Neuronal stem cell (in vitro differentiated cells): ENCODE measurements around the gene FSTL3.

Experiments used
- DNase-seq: peaks from one replicate; pipeline ENCODE4 v3.0.0-alpha.2; 2013; ENCODE audit warnings: low spot score
- H2AFZ ChIP-seq: one replicate; pipeline ENCODE4 v1.6.1; 2013; ENCODE audit warnings: mild to moderate bottlenecking, low read length, inconsistent platforms
- H2AK5ac ChIP-seq: 2 replicates; pipeline ENCODE4 v1.6.1; 2013; ENCODE audit warnings: low read depth, mild to moderate bottlenecking, inconsistent platforms, low read length, moderate library complexity, mixed read lengths
- H2BK120ac ChIP-seq: 2 replicates; pipeline ENCODE4 v1.6.1; 2013; ENCODE audit warnings: low read depth, mild to moderate bottlenecking, inconsistent platforms, low read length, moderate library complexity, mixed read lengths
- H2BK12ac ChIP-seq: one replicate; pipeline ENCODE4 v1.6.1; 2013; ENCODE audit warnings: low read length, inconsistent platforms
- H2BK15ac ChIP-seq: 2 replicates; pipeline ENCODE4 v1.6.1; 2013; ENCODE audit warnings: mild to moderate bottlenecking, low read length, inconsistent platforms, mixed read lengths
- H2BK5ac ChIP-seq: one replicate; pipeline ENCODE4 v1.6.1; 2013; ENCODE audit warnings: inconsistent platforms, mild to moderate bottlenecking, low read length, moderate library complexity
- H3K14ac ChIP-seq: one replicate; pipeline ENCODE4 v1.6.1; 2013; ENCODE audit warnings: low read length, inconsistent platforms
- H3K18ac ChIP-seq: 2 replicates; pipeline ENCODE4 v1.6.1; 2013; ENCODE audit warnings: low read length, inconsistent platforms
- H3K23ac ChIP-seq: 2 replicates; pipeline ENCODE4 v1.6.1; 2013; ENCODE audit warnings: low read depth, mild to moderate bottlenecking, mixed read lengths, low read length, inconsistent platforms; ENCODE audit not compliant: poor library complexity
- H3K27ac ChIP-seq: replicated peaks from 3 replicates; pipeline ENCODE4 v1.5.1; 2013; ENCODE audit warnings: low read length, inconsistent platforms
- H3K27me3 ChIP-seq, 3 experiments: 2 replicates each; pipeline ENCODE4 v1.6.1; 2013; ENCODE audit warnings: low read length in 3 of 3, mild to moderate bottlenecking in 2 of 3, inconsistent platforms in 1 of 3, low read depth in 1 of 3, mixed read lengths in 1 of 3, moderate library complexity in 1 of 3; ENCODE audit not compliant: control insufficient read depth in 3 of 3, insufficient read depth in 3 of 3
- H3K36me3 ChIP-seq, 2 donors: replicated peaks in 1 of 2; 2 replicates each; pipeline ENCODE4 v1.6.1; 2013; ENCODE audit warnings: low read length in 2 of 2; ENCODE audit not compliant: control insufficient read depth in 2 of 2, insufficient read depth in 2 of 2
- H3K4ac ChIP-seq: 2 replicates; pipeline ENCODE4 v1.6.1; 2013; ENCODE audit warnings: inconsistent platforms, mild to moderate bottlenecking, low read length, moderate library complexity
- H3K4me1 ChIP-seq, 2 donors: 1 replicate in 1 of 2; 2 replicates in 1 of 2; pipeline ENCODE4 v1.6.1; 2013; ENCODE audit warnings: low read length in 2 of 2, low read depth in 1 of 2; ENCODE audit not compliant: control insufficient read depth in 2 of 2, insufficient read depth in 1 of 2
- H3K4me2 ChIP-seq: one replicate; pipeline ENCODE4 v1.6.1; 2013; ENCODE audit warnings: mild to moderate bottlenecking, low read length, inconsistent platforms; ENCODE audit not compliant: insufficient read depth, poor library complexity, severe bottlenecking
- H3K4me3 ChIP-seq, 2 donors: 2 replicates each; pipeline ENCODE4 v1.5.1; 2013; ENCODE audit warnings: low read length in 2 of 2, mild to moderate bottlenecking in 2 of 2, inconsistent platforms in 1 of 2, moderate library complexity in 1 of 2
- H3K79me1 ChIP-seq: one replicate; pipeline ENCODE4 v1.6.1; 2013; ENCODE audit warnings: low read depth, mild to moderate bottlenecking, inconsistent platforms, low read length, moderate library complexity
- H3K9ac ChIP-seq: one replicate; pipeline ENCODE4 v1.6.1; 2013; ENCODE audit warnings: mild to moderate bottlenecking, low read depth, low read length, inconsistent platforms; ENCODE audit not compliant: poor library complexity
- H3K9me3 ChIP-seq, 2 donors: replicated peaks in 1 of 2; 2 replicates each; pipeline versions ENCODE3 to v1.6.1; 2013; ENCODE audit warnings: low read length in 2 of 2, mild to moderate bottlenecking in 2 of 2, inconsistent platforms in 1 of 2, low read depth in 1 of 2, mixed read lengths in 1 of 2, moderate library complexity in 1 of 2; ENCODE audit not compliant: control insufficient read depth in 2 of 2, insufficient read depth in 1 of 2
- H4K8ac ChIP-seq: one replicate; pipeline ENCODE4 v1.6.1; 2013; ENCODE audit warnings: low read depth, mild to moderate bottlenecking, inconsistent platforms, low read length, moderate library complexity
- H4K91ac ChIP-seq: one replicate; pipeline ENCODE4 v1.6.1; 2013; ENCODE audit warnings: low read length, low read depth, mild to moderate bottlenecking, inconsistent platforms; ENCODE audit not compliant: poor library complexity
- WGBS, 2 donors: extraction: QIAGEN DNeasy Blood & Tissue Kit; methylation state at CpG; one replicate each; pipeline ENCODE4 v1.1.7; 2013; ENCODE audit warnings: missing lambda C conversion rate in 2 of 2, mixed read lengths in 1 of 2; ENCODE audit not compliant: insufficient read length in 2 of 2, insufficient replicate concordance in 1 of 2; ENCODE audit errors: extremely low coverage in 2 of 2; 5-methylcytosine and 5-hydroxymethylcytosine counted together

FSTL3 gene

DNA sequence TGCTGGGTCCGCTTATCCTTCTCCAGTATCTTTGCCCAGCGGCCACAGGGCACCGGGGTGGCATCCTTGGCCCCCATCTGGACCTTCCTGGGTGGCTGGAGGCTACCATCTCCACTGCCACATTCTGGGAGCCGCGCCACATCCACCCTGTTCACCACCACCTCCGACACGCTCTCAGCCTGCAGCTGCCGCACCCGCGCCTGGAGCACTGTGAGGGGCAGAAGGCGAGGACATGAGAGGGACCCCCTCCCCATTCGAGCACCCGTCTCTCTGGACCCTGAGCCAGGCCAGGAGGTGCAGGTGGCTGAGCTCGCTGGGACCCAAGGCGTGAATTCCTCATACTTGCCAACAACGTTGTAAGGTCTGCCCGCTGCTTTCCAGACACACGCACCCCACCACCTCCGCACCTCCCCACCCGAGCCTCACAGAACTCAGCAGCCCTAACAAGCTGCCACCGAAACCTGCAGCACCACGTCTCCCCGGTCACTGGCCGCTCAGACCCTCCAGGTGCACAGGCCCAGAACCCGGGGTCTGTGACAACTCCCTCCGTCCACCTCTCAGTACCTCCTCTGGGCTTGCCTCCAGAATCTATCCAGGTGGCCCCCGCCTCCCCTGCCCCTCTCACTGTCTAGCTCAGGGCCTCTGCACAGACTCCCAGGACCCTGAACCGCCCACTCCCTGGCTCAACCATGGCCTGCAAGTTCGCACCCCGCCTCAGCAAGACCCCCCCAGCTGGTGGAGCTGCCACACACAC, 46.1 kb upstream of the FSTL3 start:
- H3K4me1 ChIP-seq = peaks cover 8% of the 10 kb centered on the region in 2 donors
- H2AK5ac ChIP-seq = no peak overlapping the region
- peak overlapping the region in 1 of 2 donors; percentile 39 for H3K4me3 ChIP-seq
- no peak for DNase-seq
- peak overlapping the region; percentile 43 for H3K23ac ChIP-seq
- peaks cover 10 to 39% of the 10 kb centered on the region in 2 donors for H3K36me3 ChIP-seq
- no peaks in the 10 kb centered on the region for H3K27me3 ChIP-seq
- H2BK5ac ChIP-seq = peak overlapping the region; percentile 35
- no peak overlapping the region for H2BK12ac ChIP-seq
- no peaks in the 10 kb centered on the region for H3K9me3 ChIP-seq
- no peak overlapping the region for H3K4me2 ChIP-seq
- no peak overlapping the region for H3K27ac ChIP-seq
- no peak overlapping the region for H2BK120ac ChIP-seq
- no peak overlapping the region for H4K91ac ChIP-seq
- peak overlapping the region; percentile 11 for H3K18ac ChIP-seq
- H3K9ac ChIP-seq = no peak overlapping the region
- no peak overlapping the region for H2AFZ ChIP-seq
- H4K8ac ChIP-seq = no peak overlapping the region
- WGBS, 2 donors = no CpG with 5 or more reads among the region's 30 CpGs
- H2BK15ac ChIP-seq = no peak overlapping the region
- H3K14ac ChIP-seq = no peak overlapping the region
- H3K79me1 ChIP-seq = peaks cover 12% of the 10 kb centered on the region
- H3K4ac ChIP-seq = peak overlapping the region; percentile 37

DNA sequence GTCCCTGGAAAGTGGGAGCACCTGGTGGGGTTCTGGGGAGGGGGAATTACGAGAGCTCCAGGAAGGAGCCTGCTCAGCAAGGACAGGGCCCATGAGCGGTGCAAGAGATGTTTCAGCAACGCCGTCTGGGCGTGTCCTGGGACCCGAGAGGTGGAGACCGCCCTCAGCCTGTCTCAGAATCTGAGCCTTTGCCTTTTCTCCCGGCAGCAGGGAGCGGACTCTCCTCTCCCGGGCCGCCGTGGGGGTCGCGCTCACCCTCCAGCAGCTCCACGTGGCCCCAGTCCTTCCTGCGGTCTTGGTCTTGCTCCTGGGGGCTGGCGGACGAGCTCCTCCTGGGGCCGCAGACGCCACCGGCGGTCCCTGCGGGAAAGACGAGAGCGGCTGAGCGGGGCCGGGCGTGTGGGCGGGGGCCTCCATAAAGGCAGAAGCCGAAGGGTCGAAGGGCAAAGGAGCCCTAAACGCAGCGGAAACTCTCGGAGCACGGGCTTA, 43.6 kb upstream of the FSTL3 start:
- Histone ChIP-seq H2BK12ac (no peak overlapping the region), H4K91ac (no peak overlapping the region), H3K9me3 (no peaks in the 10 kb centered on the region), H3K23ac (peak overlapping the region; percentile 91), H3K9ac (peak overlapping the region; percentile 97), H2BK15ac (peak overlapping the region; percentile 26), H3K18ac (peak overlapping the region; percentile 83), H2BK120ac (no peak overlapping the region), H2AK5ac (peak overlapping the region; percentile 81), H3K79me1 (peaks cover 8% of the 10 kb centered on the region), H3K27ac (peak overlapping the region; percentile 37), H3K4me2 (peak overlapping the region; percentile 96), H4K8ac (no peak overlapping the region), H2AFZ (peak overlapping the region; percentile 87), H3K27me3 (no peaks in the 10 kb centered on the region), H3K4me3 (peak overlapping the region; percentile 90 to 100), H3K4me1 (peaks cover 8% of the 10 kb centered on the region in 2 donors), H3K14ac (peak overlapping the region; percentile 75), H2BK5ac (no peak overlapping the region), H3K4ac (peak overlapping the region; percentile 46), H3K36me3 (peaks cover 7 to 28% of the 10 kb centered on the region in 2 donors)
- no CpG with 5 or more reads among the region's 35 CpGs for WGBS, 2 donors
- peak; percentile 46 for DNase-seq

DNA sequence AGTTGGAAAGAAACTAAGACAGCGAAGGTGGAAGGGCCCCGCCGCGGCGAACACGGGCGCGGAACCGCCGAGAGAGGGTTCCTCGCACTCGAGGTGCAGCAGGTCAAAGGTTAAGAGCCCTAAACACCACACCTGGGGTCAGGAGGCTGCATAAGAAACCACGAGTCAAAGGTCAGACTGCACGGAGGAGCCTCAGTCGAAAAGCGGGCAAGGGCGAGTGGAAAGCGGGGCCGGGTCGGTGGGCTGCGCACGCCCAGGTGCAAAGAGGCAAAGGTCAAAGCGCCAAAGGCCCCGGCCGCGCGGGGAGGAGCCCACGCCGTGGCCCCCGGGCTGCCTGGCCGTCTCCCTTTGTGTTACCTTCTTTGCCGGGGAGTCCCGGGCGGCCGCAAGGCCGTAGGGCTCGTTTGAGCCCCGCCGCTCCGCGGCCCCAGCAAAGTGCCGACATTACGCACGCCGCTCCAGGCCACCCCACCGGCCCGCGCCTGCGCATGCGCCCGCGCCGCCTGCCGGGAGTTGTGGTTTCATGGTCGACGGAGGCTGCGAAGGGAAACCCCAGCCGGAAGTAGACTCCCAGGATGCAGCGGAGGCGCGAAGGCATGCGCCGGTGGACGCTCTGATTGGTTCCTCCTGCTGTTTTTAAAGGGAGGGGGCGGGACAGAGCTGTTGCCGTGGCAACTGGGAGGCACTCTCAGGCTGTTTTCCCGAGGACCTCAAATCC, 43.0 kb upstream of the FSTL3 start, which contains the start of gene POLRMT:
Gene POLRMT (minus strand): TSS at position 470 of the 718 bp plus-strand sequence. CDS start 25 bp downstream, at position 445.
- peak within 1 kb of the TSS; percentile 26 for H2BK15ac ChIP-seq
- H4K91ac ChIP-seq = no peak within 1 kb of the TSS
- H2BK12ac ChIP-seq = no peak within 1 kb of the TSS
- peak within 1 kb of the TSS; percentile 97 for H3K9ac ChIP-seq
- H3K9me3 ChIP-seq = no peaks in the 10 kb centered on the region
- DNase-seq = peak; percentile 97
- H3K36me3 ChIP-seq = peaks cover 5 to 22% of the 10 kb centered on the region in 2 donors
- H2AK5ac ChIP-seq = peak within 1 kb of the TSS; percentile 91
- H2BK120ac ChIP-seq = no peak within 1 kb of the TSS
- no CpG with 5 or more reads among the region's 67 CpGs for WGBS, 2 donors
- H3K27ac ChIP-seq = peak within 1 kb of the TSS; percentile 37
- H3K4ac ChIP-seq = peak within 1 kb of the TSS; percentile 46
- H3K18ac ChIP-seq = peak within 1 kb of the TSS; percentile 94
- H3K27me3 ChIP-seq = no peaks in the 10 kb centered on the region
- H3K14ac ChIP-seq = peak within 1 kb of the TSS; percentile 75
- no peak within 1 kb of the TSS for H4K8ac ChIP-seq
- peak within 1 kb of the TSS; percentile 96 for H3K4me2 ChIP-seq
- peak within 1 kb of the TSS; percentile 91 to 100 for H3K4me3 ChIP-seq
- H3K79me1 ChIP-seq = peaks cover 8% of the 10 kb centered on the region
- H3K4me1 ChIP-seq = peaks cover 8% of the 10 kb centered on the region in 2 donors
- H2BK5ac ChIP-seq = no peak within 1 kb of the TSS
- H2AFZ ChIP-seq = peak within 1 kb of the TSS; percentile 87
- peak within 1 kb of the TSS; percentile 91 for H3K23ac ChIP-seq
